SK-N-MC (cell line): Measurements from ENCODE around the gene CHRNG.

Experiments
- EZH2 ChIP-seq: fragments of 200-600 bp; sonication (generic); IDR thresholded peaks from one replicate; pipeline ENCODE4 v1.6.1; 2017; ENCODE audit warnings: antibody characterized with exemption
- POLR2AphosphoS5 ChIP-seq: IDR thresholded peaks from 2 replicates; pipeline ENCODE4 v1.6.1; 2012; ENCODE audit warnings: mild to moderate bottlenecking, low read depth, low read length, borderline replicate concordance

DNA sequence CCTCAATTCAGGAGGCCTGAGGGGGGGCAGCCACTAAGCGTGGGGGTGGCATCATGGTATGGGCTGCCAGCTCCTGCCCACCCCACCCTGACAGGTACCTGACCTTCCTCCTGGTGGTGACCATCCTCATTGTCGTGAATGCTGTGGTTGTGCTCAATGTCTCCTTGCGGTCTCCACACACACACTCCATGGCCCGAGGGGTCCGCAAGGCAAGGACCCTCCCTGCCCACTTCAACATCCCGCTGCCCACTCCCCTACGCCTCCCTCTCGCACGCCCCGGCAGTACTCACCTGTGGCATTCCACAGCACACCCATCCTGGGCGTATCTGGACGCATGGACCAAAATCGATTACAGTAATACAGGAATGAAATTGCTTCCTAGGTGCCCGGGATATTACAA, 4.0 kb downstream of the CHRNG start:
- 0 out of 2 replicates have a peak, but pooled peaks have one; percentile 5 for TF ChIP-seq POLR2AphosphoS5
- no peak for TF ChIP-seq EZH2
